NCI-H187 treated with DMSO at 0.1 percent for 48 hours (cell line): Measurements from ENCODE around the gene DOK5.
"Not testable (repeated sequence)": the region's sequence is repeated elsewhere in the genome, so short reads cannot be mapped to it uniquely, and the experiment has no call there.

Experiments used
- DNase-seq: peaks from one replicate; lab custom pipeline; 2025; lab: John Stamatoyannopoulos, UW

Gene DOK5

DNA sequence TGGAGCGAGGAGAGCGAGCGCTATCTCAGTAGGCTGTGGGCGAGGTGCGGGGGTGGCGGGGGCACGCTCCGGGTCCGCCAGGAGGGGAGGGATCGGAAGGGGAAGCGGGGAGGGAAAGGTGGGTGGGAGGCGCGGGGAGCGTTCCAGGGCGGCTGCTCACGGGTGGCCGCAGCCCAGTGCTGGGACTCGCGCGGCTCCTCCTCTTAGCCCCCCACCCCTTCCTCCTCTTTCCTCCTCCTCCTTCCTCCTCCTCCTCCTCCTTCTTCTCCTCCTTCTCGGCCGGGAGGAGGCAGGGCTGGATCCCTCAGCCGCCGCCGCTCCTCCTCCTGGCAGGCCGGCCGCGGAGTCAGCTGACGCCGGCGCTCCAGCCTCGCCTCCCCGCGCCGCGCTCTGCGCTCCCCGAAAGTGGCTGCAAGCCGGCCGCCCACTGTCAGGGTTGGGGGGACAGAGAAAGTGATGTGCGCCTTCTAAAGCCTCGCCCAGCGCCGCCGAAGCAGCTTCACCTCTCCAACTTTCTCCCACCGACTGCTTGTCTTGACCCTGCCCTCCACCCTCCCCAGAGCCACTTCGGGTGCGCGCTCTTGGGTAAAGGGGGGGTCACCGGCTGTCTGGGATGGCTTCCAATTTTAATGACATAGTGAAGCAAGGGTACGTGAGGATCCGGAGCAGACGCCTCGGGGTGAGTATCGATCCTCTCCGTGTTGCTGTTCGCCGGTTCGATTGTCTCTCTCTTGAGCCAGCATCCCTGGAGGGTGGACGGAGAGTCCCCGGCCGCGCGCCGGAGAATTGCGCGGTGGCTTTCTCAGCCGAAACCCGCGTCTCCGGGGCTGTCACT lies at the start of gene DOK5:
DOK5 (plus strand) TSS at position 260 of the 835 bp plus-strand sequence; CDS start at position 614, 354 bp downstream.
- DNase-seq = no peak

DNA sequence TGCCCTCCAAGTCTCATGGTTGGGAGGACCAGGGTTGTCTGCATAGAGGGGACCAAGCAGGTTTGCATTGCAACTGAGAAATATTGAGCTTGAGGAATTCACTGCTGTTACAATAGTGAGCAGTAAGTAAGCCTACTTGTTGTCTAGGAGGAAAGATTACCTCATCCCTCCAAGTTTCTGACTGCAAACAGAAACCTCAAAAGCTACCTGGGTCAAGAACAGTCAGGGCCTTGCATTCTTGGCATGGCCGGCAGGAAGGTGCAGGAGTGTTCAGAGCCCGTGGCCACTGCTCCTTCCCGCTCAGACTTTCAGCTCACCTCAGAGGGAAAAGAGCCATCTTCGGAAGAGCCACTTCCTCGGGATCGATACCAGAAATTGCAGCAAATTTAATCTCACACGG lies 46.0 kb upstream of the DOK5 start:
- no peak for DNase-seq

DNA sequence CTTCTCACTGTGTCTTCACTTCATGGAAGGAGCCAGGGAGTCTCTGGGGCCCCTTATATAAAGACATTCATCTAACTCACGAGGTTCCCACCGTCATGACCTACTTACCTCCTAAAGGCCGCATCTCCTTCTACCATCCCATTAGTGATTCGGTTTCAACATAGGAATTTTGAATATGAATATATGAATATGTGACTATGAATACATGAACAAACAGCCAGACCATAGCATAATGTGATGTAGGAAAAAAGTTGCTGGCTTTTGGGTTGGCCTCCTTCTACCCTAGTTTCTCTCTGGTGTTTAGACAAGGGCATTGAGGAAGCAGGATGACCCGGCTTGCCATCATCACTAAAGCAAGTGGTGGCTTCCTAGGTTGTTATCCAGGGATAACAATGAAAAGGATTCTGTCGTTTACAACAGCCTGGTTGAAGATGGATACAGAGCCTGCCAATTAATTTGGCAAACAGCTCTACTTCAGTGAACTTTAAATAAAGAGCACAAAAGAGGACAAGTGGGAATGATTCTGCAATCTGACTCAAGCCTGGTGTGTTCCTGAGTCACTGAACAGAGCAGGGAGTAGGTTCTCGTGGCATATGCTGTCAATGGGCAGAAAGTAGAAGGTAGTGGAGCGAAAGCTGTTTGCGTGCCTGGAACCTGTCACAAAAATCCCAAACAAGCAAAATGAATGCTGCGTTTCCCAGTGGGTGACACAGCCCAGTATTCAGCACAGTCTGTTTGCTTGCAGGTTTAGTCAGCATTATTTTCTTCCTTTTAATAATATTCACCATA lies 44.0 kb upstream of the DOK5 start:
- no peak for DNase-seq

DNA sequence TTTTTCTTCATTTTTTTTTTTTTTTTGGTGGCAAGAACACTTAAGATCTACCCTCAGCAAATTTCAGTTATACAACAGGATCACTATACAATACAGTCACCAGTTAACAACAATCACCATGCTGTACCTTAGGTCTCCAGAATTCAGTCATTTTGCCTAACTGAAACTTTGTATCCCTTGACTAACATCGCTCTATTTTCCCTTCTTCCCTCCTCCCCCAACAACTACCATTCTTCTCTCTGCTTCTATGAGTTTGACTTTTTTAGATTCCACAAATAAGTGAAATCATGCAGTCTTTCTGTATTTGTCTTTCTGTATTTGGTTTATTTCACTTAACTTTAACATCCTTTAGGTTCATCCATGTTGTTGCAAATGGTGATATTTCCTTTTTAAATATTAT lies 42.4 kb upstream of the DOK5 start:
- DNase-seq = no peak

DNA sequence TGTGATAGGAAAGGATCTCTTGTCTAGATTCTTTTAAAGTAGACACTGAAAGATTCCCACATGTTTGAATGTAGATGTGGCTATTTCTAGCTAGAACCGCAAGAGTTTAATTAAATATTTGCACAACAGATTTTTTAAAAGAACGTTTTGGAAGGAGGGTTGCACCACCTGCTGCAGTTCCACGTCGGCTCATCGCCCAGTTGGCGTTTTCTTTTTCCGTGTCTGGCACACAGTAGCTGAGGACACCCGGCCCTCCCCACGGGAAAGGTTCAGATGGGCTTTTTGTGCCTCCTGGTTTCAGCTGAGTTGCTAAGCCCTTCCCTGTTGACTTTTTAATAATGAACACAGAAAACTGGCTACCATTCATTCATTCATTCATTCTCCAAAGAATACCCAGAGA lies 41.8 kb upstream of the DOK5 start:
- DNase-seq = no peak

DNA sequence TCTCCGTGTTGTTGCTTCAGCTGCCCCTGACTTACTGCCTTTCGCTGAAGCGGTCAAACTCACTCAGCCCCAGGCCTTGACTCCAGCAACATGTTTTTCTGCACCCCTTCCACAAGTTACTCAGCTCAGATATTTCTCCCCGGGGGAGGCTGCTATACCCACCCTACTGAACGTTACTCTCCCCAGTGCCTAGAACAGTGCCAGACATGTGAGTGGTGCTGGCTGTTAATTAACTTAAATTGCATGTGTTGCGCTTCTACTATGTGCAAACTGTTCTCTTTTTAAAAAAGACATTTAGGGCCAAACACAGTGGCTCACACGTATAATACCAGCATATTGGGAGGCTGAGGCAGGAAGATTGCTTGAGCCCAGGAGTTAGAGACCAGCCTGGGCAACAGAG lies 41.2 kb upstream of the DOK5 start:
- no peak for DNase-seq

DNA sequence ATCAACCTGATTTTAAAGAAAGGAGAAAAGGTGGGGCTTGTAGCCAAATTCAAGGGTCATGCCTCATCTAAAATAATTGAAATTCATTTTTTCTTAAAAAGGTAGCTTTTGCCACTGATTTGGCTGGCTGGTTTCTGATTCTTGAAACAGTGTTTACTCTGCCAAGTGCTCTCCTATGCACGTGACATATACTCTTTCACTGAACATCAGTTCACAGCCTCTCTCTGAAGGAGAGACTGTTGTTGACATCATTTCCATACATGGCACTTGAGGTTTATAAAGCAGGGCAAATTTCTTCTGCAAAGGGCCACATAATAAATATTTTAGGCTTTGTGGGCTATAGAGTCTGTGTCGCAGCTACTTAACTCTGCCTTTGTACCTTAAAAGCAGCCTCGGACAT lies 40.4 kb upstream of the DOK5 start:
- peak; percentile 50 for DNase-seq

DNA sequence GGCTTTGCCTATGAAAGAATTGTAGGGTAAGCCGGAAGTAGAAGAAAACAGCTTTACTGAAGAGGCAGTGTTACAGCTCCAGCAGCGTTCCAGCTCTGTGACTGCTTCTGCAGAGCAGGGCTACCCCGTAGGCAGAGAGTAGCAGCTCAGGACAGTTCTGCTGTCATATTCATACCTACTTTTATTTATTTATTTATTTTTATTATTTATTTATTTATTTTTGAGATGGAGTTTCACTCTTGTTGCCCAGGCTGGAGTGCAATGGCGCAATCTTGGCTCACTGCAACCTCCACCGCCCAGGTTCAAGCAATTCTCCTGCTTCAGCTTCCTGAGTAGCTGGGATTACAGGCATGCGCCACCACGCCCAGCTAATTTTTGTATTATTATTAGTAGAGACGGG lies 39.0 kb upstream of the DOK5 start:
- not testable (repeated sequence) for DNase-seq

DNA sequence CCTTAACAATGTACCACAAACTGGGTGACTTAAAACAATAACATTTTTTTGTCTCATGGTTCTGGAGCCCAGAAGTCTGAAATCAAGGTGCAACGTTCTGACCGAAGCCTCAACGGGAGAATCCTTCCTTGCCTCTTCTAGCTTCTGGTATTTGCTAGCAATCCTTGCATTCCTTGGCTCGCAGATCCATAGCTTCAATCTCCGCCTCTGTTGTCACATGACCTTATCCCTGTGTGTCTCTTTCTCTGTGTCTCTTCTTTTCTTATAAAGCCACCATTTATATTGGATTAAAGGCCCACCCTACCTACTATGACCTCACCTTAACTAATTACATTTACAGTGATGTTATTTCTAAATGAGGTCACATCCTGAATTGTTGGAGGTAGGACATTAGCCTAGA lies 37.2 kb upstream of the DOK5 start:
- DNase-seq = no peak

DNA sequence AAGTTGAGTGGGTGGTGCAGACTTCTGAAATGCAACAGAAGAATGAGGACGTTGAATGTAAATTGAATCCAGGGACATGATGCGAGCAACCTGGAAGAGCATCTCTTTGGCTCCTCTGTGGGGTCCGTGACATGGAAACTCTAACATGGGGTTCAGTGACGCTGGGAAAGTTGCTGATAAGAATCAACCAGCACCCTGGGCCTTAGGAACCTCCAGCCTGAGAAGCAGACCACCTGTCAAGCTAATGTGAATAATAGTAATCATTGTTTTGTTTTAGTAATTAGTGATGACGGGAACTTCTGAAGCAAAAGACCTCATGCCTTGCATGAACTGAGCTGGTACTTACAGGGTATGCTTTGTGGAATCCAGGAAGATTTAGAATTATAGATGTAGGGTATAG lies 25.2 kb upstream of the DOK5 start:
- DNase-seq = no peak

DNA sequence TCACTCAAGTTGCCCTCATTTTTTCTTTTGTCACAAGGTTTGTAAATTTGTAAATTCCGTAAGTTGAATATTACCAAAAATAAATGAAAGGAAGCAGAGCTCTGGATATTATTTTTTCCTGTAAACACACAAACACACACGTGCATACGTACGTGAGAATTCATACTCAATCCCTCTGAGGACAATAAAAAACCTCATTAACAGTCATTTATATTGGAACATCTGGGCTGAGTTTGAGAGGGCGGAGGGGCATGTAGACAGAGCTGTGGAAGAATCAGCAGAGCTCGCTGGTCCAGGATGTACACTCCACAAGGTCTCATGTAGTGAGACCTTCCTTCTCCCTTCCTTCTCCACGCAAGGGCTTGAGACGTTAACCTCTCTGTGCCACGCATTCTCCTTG lies 24.2 kb upstream of the DOK5 start:
- DNase-seq = no peak

DNA sequence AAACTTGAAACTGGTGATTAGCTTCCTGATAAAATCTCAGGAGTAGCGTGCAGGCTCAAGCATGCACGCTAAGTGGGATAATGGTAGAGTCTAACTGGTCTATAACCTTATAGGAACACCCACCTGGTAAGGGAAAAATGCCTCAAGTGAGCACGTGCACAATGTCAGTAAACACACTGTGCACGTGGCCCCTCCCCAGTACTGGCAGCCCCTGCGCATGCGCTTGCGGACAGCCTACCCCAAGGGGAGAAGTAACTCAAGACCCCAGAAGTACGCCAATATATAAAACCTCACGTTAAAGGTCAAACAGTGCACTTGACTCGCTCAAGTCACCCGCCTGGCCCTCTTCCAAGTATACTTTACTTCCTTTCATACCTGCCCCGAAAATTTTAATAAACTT lies 23.1 kb upstream of the DOK5 start:
- no peak for DNase-seq

DNA sequence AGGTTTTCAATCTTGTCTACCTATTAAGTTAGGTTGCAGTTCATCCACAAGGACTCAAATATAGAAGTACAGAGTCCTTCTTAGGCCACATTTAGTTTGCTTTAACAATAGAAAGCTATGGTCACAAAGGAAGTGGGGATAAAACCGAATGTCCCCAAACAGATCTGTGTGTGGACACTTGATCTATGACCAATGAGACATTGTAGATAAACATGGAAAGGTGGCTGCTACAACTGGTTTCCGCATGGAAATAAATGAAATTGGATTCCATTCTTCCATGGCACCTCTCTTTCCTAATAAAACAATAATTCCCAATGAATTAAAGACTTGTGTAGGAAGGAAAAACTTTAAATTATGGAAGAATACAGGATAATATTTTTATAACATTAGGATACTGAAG lies 20.4 kb upstream of the DOK5 start:
- DNase-seq = no peak

DNA sequence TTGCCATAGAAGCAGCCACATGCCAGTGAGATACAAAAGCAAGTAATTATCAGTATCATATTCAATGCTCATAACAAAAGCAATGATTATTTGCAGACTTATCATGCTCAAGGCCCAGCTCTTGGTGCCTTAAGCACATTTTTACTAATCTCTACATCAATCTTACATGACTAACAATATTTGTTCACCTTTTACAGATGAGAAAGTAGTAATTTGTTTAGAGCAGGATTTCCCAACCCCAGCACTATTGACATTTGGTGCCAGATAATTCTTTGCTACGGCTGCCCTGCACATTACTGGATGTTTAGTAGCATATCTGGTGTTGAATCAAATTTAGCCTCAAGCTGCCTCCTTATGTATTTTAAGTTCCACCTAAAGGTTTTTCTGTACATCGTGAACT lies 19.0 kb upstream of the DOK5 start:
- DNase-seq = no peak

DNA sequence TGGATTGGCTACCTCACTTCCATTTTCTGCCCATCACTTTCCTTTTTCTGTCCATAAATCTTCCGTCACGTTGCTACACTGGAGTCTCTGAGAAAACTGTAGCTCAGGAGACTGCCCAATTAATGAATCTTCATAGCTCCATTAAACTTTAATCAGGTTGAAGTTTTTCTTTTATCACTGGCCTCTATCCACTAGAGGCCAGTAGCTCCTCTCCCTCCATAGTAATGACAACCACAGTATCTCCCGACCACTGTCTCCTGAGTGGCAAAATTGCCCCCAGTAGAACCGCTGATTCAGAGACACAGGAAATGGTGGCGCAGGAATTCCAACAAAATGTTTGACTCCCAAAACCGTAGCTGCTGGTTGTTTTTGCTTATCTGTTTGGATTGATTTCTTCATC lies 18.4 kb upstream of the DOK5 start:
- DNase-seq = no peak

DNA sequence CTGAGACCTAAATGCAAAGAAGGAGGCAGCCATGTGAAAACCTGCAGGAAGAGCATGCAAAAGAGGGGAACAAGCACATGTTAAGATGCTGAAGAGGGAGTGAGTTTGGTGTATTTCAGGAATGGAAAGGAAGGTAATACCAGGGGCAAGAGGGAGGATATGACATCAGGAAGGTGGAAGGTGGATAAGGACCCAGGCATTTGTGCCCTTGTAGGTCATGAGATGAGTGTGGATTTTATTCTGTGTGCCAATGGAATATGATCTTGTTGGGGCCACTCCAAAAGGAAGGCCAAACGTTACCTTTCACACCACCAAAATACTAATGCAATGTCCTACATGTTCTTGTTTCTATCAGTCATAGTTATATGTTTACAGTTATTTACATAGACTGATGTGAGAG lies 17.2 kb upstream of the DOK5 start:
- DNase-seq = no peak

DNA sequence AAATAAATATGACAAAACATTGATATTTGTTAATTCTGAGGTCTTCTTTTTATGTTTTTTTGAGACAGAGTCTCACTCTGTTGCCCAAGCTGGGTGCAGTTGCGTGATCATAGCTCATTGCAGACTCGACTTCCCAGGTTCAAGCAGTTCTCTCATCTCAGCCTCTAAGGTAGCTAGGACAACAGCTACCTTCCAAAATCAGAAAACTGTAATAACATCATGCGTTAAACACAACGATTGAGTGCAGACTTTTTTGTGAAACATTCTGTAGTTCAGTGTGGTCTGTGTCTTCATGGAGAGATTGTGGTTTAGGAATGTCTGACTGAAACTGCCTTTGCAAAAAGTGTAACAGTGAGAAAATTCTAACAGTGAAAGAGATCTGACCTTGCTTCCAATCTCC lies 16.1 kb upstream of the DOK5 start:
- DNase-seq = no peak

DNA sequence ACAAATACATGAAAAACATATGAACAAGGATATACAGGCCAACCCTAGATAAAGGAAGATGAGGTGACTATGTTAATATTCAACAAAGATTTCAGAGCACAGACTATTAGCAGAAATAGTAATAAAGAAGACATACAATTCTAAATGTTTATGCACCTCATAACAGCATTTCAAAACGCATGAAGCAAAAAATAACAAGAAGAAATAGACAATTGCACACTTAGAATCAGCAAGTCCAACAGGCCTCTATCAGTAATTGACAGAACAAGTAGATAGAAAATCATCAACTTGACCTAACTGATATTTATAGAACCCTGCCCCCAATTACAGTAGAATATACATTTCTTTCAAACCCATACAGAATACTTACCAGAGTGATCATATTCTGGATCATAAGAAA lies 11.4 kb upstream of the DOK5 start:
- no peak for DNase-seq

DNA sequence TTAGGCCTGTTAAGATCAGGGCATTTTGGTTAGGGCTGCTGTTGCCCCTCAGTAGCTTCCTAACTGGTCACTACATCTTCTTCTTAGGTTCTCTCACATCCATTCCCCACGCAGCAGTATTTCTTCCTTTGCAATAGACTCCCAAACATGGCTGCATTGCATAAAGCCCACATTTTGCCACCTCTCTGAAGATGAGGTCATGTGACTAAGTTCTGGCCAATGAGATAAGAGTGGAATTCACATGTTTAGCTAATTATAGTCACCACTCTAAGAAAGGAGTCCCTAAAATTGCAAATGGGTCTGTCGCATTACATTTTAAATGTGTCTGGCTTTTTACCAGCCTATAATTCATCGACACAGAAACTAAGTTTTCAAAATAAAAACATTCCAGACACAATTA lies 9.3 kb upstream of the DOK5 start:
- DNase-seq = no peak

DNA sequence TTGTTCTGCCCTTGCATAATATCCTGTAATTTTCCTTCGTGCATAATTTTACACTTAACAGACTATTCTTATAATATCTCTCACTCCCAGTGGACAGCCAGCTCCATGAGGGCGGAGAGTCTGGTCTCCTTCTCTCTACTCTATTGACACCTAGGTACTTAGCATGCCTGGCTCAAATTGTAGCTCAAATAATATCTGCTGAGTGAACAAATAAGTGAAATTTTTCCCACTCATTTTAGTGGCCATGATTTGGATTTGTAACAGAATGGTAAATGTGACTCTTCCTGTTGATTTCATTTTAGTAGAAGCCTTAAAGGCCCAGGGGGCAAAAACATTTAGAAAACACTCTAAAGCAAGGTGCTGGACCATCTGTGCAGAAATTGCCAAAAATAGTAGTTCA lies 7.8 kb upstream of the DOK5 start:
- no peak for DNase-seq

DNA sequence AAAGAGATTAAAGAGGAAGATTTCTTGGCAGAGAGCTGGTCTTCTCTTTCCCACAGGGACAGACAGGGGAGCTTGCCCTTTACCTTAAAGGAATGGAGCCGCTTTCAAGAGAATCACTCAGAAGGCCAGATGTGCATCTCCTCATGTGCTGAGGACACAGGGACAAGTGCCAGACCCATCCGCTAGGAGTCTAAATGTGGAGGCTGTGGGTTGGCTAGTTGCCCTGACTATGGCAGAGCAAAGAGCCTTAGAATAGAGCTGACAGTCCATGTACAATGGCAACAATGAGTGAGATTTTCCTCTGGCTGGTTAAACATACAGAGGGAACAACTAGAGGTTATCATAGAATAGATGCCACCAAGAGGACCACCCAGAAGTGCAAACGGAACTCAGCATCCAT lies 7.3 kb upstream of the DOK5 start:
- no peak for DNase-seq

DNA sequence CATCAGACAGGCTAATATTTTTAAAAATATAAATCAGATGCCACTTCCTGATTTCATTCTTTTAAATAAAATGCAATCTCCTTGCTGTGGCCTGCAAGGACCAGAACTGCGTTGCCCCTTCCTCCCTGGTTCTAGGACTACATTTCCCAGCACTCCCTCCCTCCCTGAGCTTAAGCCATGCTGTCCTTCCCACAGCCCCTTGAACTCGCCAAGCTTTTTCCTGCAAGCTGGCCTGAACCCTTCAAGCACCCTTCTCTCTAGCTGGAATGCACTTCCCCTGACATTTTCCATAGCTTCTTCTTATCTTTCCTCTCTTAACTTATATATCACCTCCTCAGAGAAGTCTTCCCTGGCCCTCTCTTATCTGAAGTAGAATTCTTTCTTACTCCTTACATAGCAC lies 6.1 kb upstream of the DOK5 start:
- DNase-seq = no peak

DNA sequence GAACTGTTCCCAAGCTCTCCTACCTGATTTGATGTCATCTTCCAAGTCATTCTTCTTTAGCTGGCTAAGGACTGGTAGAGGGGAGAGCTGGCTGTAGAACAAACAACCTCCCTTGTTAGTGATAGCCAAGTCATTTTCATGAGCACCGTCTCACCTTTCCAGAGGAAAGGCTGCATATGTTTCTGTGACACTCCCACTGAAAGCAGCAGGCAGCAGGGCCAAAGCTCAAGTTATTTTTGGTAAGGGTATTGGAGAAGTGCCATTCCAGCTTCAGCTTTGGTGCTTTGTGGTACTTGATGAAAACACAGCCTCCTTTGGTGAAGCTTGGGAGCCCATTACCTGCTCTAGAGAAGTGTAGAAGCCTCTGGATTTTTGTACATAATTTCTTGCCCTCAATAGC lies 5.4 kb upstream of the DOK5 start:
- DNase-seq = no peak

DNA sequence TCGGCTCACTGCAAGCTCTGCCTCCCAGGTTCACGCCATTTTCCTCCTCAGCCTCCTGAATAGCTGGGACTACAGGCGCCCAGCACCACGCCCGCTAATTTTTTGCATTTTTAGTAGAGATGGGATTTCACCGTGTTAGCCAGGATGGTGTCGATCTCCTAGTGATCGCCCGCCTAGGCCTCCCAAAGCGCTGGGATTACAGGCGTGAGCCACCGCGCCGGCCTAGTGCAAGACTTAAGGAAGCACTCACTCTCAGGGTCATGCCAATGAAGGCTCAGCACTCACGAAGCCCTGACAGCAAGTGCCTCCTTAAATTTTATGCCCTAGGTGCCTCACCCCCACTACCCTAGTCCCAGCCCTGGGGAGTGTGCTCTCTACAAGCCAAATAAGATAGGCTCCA lies 4.7 kb upstream of the DOK5 start:
- DNase-seq = no peak
